Erythroblast (primary cell): Measurements from ENCODE around the gene CTNND2.

Experiments
- GATA1 ChIP-seq: IDR thresholded peaks from 2 replicates; pipeline ENCODE4 v1.6.1; 2011; ENCODE audit warnings: low read depth, mild to moderate bottlenecking, control low read depth, low read length, moderate library complexity
- POLR2A ChIP-seq: IDR thresholded peaks from 2 replicates; pipeline ENCODE4 v1.6.1; 2011; ENCODE audit warnings: mild to moderate bottlenecking, low read length

DNA sequence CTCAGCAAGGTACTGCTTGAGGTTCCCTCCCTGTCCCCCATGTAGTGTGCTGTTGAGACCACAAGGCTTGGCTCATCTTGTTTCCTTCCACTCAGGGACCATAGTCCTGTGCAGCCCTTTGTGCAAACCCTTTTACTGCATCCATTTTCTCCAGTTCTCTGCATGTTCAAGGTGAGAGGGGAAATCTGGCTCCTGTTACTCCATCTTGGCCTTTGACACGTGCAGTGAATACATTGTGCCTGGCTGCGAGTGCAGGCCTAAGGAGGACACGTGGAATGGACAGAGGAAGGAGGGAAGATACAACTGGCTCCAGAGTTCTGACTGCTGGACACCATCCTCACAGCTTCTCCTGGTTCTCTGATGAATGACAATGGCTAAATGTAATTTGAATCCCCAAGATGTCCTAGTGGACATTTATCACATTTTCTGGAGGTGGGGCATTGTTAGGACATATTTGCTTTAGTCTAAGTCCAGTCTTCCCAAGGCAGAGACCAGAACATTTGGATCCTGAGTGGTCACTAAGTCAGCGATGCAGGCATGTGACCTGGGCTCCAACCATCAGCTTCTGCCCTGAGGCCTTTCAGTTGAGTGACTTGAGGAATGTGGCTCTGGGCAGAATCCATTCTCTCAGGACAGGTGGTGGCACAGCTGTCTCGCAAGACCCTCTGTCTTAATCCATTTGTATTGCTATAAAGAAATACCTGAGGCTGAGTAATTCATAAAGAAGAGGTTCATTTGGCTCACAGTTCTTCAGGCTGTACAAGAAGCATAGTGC is 954.2 kb downstream of the CTNND2 start:
- no peak for TF ChIP-seq POLR2A
- TF ChIP-seq GATA1, result no peak
